HFFc6 (cell line): ENCODE measurements around the gene SEC14L1. TPM values are rescaled to one million over a fixed set of nuclear protein-coding genes. Genes with fewer than 3 reads are reported as not detected.

ENCODE experiments used
- DNase-seq: peaks from one replicate; pipeline ENCODE4 v3.0.0-alpha.2; 2018
- H3K27ac Mint-ChIP-seq: 2 replicates; pipeline ENCODE4 v1.8.0; 2020; ENCODE audit warnings: mild to moderate bottlenecking, mixed read lengths
- H3K27me3 Mint-ChIP-seq: 2 replicates; pipeline ENCODE4 v1.8.0; 2021; ENCODE audit warnings: mild to moderate bottlenecking, moderate library complexity, mixed read lengths; ENCODE audit not compliant: insufficient read depth
- H3K36me3 Mint-ChIP-seq: 2 replicates; pipeline ENCODE4 v1.8.0; 2021; ENCODE audit warnings: low read depth, mixed read lengths
- H3K4me1 Mint-ChIP-seq: 2 replicates; pipeline ENCODE4 v1.8.0; 2020; ENCODE audit warnings: low read depth, mixed read lengths
- H3K4me3 Mint-ChIP-seq: 2 replicates; pipeline ENCODE4 v1.8.0; 2020; ENCODE audit warnings: mild to moderate bottlenecking, moderate library complexity, mixed read lengths
- H3K9me3 Mint-ChIP-seq: 2 replicates; pipeline ENCODE4 v1.8.0; 2020; ENCODE audit warnings: mild to moderate bottlenecking, mixed read lengths
- total RNA-seq, 6 experiments: library from RNA; stranded (reverse); fragmentation: NEBNext Ultra II Directional; extraction: Animal tissue kit (Norgen Biotek cat#: 25700); gene quantifications; 2 replicates in 1 of 6; 3 replicates in 5 of 6; pipeline ENCODE4 v1.2.3, GENCODE V29; 2021
- TF ChIP-seq, protein P1 (sequence below): fragments of 200-600 bp; sonication (generic); IDR thresholded peaks from 2 replicates; pipeline ENCODE4 v1.5.0; 2021; ENCODE audit warnings: antibody characterized with exemption, mild to moderate bottlenecking

The SEC14L1 gene
- total RNA-seq, 6 experiments from 2014 or later = 63.0 to 91.4 (median 75.0) TPM

DNA sequence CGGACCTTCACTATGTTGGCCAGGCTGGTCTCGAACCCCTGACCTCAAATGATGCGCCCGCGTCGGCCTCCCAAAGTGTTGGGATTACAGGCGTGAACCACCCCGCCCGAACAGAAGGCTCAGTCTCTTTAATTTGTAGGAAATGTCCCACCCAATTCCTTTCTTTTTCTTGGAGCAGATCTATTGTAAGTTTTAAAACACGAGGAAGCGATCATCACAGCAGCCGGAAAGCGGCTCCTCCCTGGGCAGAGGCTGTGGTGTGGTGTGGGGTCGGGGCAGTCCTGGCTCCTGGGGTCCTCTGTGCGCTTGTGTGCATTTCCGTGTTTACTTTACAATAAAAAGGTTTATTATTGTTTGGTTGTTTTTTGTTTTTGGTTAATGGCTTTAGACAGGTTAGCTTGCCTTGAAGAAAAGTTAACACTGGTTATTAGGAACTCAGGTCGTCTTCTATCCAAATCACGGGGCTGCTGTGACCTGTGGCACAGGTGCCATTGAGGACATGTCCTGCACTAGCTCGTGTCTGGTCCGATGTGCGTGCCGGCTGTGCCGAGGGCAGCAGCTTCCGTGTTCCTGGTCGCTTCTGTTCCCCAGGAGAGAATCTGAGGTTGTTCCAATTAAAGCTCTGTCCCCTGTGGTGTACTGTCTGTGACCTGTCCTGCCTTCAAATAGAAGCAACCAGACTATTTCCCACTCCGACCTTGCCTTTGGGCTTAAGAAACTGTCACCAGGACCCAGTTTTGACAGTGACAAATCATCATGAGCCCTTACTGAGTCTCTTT is 83.1 kb downstream of the SEC14L1 start:
- Mint-ChIP-seq H3K4me3 (no peak overlapping the region), H3K36me3 (peaks cover 19% of the 10 kb centered on the region; the same call in 1 of the 2 replicates), H3K27ac (no peak overlapping the region), H3K9me3 (no peaks in the 10 kb centered on the region), H3K4me1 (peaks cover 6% of the 10 kb centered on the region; the same call in 1 of the 2 replicates), H3K27me3 (peaks cover 2% of the 10 kb centered on the region)
- TF ChIP-seq, protein P1, sequence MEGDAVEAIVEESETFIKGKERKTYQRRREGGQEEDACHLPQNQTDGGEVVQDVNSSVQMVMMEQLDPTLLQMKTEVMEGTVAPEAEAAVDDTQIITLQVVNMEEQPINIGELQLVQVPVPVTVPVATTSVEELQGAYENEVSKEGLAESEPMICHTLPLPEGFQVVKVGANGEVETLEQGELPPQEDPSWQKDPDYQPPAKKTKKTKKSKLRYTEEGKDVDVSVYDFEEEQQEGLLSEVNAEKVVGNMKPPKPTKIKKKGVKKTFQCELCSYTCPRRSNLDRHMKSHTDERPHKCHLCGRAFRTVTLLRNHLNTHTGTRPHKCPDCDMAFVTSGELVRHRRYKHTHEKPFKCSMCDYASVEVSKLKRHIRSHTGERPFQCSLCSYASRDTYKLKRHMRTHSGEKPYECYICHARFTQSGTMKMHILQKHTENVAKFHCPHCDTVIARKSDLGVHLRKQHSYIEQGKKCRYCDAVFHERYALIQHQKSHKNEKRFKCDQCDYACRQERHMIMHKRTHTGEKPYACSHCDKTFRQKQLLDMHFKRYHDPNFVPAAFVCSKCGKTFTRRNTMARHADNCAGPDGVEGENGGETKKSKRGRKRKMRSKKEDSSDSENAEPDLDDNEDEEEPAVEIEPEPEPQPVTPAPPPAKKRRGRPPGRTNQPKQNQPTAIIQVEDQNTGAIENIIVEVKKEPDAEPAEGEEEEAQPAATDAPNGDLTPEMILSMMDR = no peak
- no peak for DNase-seq

- Mint-ChIP-seq H3K27me3 (peaks cover 2% of the 10 kb centered on the region), H3K27ac (no peak overlapping the region), H3K9me3 (no peaks in the 10 kb centered on the region), H3K36me3 (peaks cover 16% of the 10 kb centered on the region; the same call in 1 of the 2 replicates), H3K4me1 (peaks cover 6% of the 10 kb centered on the region; the same call in 1 of the 2 replicates), H3K4me3 (no peak overlapping the region)
- TF ChIP-seq, protein P1 = no peak
- DNase-seq = no peak
These were observed 84.5 kb downstream of the SEC14L1 start for GRCh38 chr17:77225265-77225664.

DNA sequence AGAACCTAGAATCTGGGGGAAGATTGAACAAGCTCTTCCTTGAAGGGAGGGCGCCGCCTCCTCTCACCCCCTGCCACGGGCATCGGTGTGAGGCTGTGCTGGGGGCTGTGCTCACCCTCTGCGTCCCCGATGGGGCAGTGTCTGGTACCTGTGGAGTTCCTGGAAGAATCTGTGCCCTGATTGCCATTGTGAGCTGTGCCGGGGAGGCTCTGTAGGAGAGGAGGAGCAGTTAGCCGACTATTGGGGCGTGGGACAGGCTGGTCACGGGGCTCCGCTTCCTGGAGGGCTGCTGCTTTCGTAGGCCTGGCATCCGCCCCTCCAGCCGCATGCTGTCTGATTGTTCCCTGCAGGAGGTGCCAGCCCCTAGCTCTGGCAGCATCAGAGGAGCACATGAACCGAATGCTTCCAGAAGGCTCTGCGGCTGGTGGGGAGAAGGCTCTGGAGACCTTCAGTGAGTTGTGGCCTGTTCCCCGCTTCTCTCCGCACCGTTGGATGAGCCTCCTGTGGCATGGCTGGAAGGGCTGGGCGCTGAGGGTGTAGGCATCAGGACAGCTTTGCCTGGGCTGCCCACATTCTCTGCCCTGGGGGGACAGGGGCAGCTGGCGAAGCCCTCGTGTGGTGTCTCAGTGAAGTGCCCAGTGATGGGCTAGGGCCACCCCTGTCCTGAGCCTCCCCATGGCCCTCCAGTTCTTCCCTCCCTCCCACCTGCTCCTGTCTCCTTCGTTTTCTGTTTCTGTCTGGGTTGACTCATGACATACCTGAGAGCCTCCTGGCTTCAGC is 86.9 kb downstream of the SEC14L1 start:
- DNase-seq = no peak
- H3K27me3 Mint-ChIP-seq = peaks cover 2% of the 10 kb centered on the region
- no peaks in the 10 kb centered on the region for H3K9me3 Mint-ChIP-seq
- no peak overlapping the region for H3K4me3 Mint-ChIP-seq
- H3K36me3 Mint-ChIP-seq = peaks cover 12% of the 10 kb centered on the region; the same call in 1 of the 2 replicates
- no peaks in the 10 kb centered on the region for H3K4me1 Mint-ChIP-seq
- H3K27ac Mint-ChIP-seq = no peak overlapping the region
- TF ChIP-seq, protein P1 = no peak

- Mint-ChIP-seq H3K27ac (no peak overlapping the region), H3K27me3 (peaks cover 2% of the 10 kb centered on the region), H3K4me3 (no peak overlapping the region), H3K4me1 (peaks cover 3% of the 10 kb centered on the region), H3K36me3 (peaks cover 15% of the 10 kb centered on the region), H3K9me3 (peaks cover 4% of the 10 kb centered on the region)
- TF ChIP-seq, protein P1 = no peak
- no peak for DNase-seq
These were observed 87.5 kb downstream of the SEC14L1 start for GRCh38 chr17:77228241-77228752.

DNA sequence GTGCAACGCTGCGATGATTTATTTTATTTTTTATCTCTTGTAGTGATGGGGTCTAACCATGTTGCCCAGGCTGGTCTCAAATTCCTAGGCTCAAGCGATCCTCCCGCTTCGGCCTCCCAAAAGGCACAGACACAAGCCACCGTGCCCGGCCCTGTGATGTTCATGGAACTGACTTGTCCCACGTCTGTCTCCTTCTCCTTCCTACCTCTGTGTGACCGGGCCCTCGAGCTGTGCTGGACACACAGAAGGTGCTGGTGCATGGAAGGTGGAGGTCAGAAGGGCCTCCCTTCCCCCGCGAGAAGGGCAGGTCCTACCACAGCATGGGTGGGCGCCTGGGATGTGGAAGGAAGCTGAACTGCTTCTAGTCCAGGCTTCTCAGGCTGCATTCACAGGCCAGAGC is 88.0 kb downstream of the SEC14L1 start:
- peaks cover 8% of the 10 kb centered on the region for H3K4me1 Mint-ChIP-seq
- DNase-seq = no peak
- H3K9me3 Mint-ChIP-seq = peaks cover 10% of the 10 kb centered on the region
- TF ChIP-seq, protein P1 = no peak
- H3K27ac Mint-ChIP-seq = no peak overlapping the region
- H3K36me3 Mint-ChIP-seq = peaks cover 20% of the 10 kb centered on the region
- H3K27me3 Mint-ChIP-seq = peaks cover 2% of the 10 kb centered on the region
- no peak overlapping the region for H3K4me3 Mint-ChIP-seq
